ENCODE results near the gene CA10.

CA10 gene

DNA sequence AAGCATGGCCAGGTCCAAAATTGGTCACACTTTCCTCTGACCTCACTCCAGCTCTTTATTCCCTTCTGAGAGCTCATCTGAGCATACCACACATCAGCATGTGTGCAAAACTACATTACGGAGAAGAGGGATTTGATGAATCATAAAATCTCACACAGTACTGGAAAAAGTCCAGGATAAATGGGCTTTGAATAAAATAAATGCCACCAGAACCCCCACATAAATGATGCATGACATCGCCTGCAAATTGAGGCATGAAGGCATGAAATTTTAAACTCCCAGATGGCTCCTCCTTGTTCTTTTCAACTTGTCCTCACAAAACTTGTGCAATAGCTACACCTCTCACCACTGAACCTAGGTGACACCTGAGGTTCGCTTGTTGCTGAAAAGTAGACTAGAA, 439.5 kb downstream of the CA10 start:
- Histone ChIP-seq H3K27me3 (ENCODE audit: insufficient read depth, low read depth, severe bottlenecking) (no peaks in the 10 kb centered on the region), H3K9me3 (ENCODE audit: severe bottlenecking) (no peaks in the 10 kb centered on the region), H3K27ac (no peak overlapping the region), H3K4me3 (ENCODE audit: low read depth, low read length) (no peak overlapping the region), H3K36me3 (no peaks in the 10 kb centered on the region)
- no peak for DNase-seq
- TF ChIP-seq, protein P1, sequence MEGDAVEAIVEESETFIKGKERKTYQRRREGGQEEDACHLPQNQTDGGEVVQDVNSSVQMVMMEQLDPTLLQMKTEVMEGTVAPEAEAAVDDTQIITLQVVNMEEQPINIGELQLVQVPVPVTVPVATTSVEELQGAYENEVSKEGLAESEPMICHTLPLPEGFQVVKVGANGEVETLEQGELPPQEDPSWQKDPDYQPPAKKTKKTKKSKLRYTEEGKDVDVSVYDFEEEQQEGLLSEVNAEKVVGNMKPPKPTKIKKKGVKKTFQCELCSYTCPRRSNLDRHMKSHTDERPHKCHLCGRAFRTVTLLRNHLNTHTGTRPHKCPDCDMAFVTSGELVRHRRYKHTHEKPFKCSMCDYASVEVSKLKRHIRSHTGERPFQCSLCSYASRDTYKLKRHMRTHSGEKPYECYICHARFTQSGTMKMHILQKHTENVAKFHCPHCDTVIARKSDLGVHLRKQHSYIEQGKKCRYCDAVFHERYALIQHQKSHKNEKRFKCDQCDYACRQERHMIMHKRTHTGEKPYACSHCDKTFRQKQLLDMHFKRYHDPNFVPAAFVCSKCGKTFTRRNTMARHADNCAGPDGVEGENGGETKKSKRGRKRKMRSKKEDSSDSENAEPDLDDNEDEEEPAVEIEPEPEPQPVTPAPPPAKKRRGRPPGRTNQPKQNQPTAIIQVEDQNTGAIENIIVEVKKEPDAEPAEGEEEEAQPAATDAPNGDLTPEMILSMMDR (IDR thresholded peaks at IDR 0.05; ENCODE audit: low read depth, low read length), result no peak

DNA sequence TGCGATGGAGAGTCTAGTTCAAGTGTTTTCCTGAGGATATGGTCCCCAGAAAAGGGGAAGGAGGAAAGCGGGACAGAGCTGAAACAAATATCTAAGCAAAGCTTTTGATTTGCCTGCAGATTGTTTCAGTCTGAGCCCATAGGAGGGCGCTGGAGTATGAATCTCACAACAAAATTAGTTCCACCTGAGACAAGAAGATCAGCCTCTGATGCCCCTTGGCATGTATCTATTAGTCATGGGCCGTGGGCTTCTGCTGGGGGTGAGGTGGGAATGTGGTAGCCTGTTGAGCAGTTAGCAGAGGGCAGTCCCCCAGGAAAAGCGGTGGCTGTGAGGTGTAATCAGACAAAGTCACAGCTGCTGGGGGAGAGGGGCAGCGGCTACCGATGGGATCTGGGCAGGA, 446.9 kb downstream of the CA10 start:
- H3K9me3 ChIP-seq (ENCODE audit: severe bottlenecking), result no peaks in the 10 kb centered on the region
- peak; percentile 20 for DNase-seq
- TF ChIP-seq, protein P1 (IDR thresholded peaks at IDR 0.05; ENCODE audit: low read depth, low read length), result peak; percentile 58
- no peak overlapping the region for H3K27ac ChIP-seq
- H3K4me3 ChIP-seq (ENCODE audit: low read depth, low read length), result no peak overlapping the region
- no peaks in the 10 kb centered on the region for H3K36me3 ChIP-seq
- no peaks in the 10 kb centered on the region for H3K27me3 ChIP-seq (ENCODE audit: insufficient read depth, low read depth, severe bottlenecking)

DNA sequence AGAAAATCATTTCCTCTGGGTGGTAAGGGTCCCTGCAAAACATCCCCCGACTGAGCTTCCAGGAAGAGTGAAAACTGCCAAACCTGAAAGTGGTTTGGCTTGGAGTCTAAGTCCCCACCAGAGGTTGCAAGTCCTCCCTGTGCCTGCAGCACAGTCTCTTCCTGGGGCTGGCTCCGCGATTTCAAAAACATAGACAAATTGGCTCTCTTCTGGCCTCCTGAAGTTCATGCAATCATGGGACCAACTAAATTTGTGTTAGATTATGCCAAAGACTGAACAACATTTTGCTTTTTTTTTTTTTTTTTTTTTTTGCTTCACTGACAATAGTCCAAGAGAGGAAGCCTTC, 447.9 kb downstream of the CA10 start:
- no peak overlapping the region for H3K4me3 ChIP-seq (ENCODE audit: low read depth, low read length)
- DNase-seq, result no peak
- H3K27me3 ChIP-seq (ENCODE audit: insufficient read depth, low read depth, severe bottlenecking), result no peaks in the 10 kb centered on the region
- no peak overlapping the region for H3K27ac ChIP-seq
- TF ChIP-seq, protein P1 (IDR thresholded peaks at IDR 0.05; ENCODE audit: low read depth, low read length), result no peak
- no peaks in the 10 kb centered on the region for H3K9me3 ChIP-seq (ENCODE audit: severe bottlenecking)
- H3K36me3 ChIP-seq, result no peaks in the 10 kb centered on the region

DNA sequence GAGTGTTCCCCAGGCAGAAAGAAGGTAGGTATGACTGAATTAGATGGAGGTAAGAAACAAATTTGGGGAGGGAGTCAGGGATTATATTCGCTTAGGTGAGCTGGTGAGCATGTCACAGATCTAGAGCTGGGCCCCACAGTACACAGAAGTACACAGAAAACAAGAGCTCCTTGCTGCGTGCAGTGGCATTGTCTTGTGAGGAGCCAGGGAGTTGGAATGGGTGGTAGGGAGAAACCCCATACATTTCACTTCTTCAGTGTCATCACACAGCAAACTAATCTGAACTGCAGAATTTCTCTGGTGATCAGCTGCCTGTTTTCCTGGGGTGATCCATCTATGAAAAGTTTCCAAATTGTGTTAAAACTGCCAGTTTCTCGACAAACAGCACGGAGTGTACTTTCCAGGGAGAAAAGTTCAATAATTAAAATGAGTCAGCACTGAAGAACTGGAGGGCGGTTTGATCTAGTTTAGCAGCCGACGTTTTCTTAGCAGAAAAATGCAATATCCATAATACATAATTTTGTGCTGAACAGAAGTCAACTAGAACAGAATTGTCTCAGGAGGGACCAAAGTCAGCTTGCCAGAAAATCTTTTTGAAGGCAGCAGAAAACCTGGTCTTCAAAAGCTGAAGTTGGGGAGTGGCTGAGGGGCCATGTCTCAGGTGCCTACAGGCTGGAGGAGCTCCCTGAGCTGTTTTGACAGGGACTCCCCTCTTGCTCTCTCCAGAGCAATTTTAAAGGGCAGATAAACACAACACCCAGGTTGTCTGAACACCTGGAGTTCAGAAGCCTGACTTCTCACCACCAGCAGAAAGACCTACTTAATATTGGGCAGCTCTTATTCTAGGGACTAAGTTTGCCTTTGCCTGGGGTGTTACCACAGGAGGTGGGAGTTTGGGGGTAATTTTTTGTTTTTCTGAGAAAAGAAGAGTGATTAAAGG, 448.6 kb downstream of the CA10 start:
- no peak overlapping the region for H3K4me3 ChIP-seq (ENCODE audit: low read depth, low read length)
- no peaks in the 10 kb centered on the region for H3K36me3 ChIP-seq
- H3K27me3 ChIP-seq (ENCODE audit: insufficient read depth, low read depth, severe bottlenecking), result no peaks in the 10 kb centered on the region
- DNase-seq, result no peak
- no peak overlapping the region for H3K27ac ChIP-seq
- no peaks in the 10 kb centered on the region for H3K9me3 ChIP-seq (ENCODE audit: severe bottlenecking)
- TF ChIP-seq, protein P1 (IDR thresholded peaks at IDR 0.05; ENCODE audit: low read depth, low read length), result no peak

DNA sequence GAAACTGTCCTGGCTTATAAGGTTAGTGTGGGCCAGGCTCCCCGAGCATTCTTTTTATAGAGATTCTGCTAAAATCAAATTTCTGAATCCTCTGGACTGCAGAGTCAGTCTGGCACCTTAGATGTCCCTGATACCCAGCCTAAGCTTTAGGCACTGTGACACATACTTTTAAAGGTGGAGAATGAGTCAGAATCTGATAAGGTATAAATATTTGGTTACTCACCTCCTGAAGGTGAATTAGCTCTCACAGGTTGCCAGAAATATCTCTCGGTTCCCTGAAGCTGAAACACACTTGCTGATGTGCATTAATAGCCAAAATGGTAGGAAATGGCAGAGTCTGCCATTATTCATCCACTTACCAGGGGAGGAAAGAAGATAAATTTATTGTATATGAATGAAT, 451.3 kb downstream of the CA10 start:
- no peaks in the 10 kb centered on the region for H3K36me3 ChIP-seq
- no peaks in the 10 kb centered on the region for H3K27me3 ChIP-seq (ENCODE audit: insufficient read depth, low read depth, severe bottlenecking)
- H3K4me3 ChIP-seq (ENCODE audit: low read depth, low read length), result no peak overlapping the region
- no peak overlapping the region for H3K27ac ChIP-seq
- no peak for DNase-seq
- TF ChIP-seq, protein P1 (IDR thresholded peaks at IDR 0.05; ENCODE audit: low read depth, low read length), result no peak
- H3K9me3 ChIP-seq (ENCODE audit: severe bottlenecking), result no peaks in the 10 kb centered on the region

DNA sequence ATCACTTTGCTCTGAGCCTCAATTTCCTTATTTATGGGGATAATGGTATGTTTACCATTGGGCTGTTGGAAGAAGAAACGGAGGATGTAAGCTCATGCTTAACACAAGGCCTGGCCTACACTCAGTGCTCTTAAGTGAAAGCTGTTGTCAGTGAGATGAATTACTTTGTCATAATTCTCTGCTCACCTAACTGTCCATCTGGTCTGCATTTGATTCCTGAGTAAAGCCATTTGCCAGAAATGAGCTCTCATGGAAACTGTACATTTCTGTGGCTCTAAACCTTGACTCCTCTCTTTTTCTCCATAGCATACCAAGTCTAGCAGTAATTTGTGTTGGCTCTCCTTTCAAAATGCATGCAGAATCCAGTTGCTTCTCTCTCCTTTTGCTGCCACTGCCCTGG, 452.4 kb downstream of the CA10 start:
- Histone ChIP-seq H3K4me3 (ENCODE audit: low read depth, low read length) (no peak overlapping the region), H3K36me3 (no peaks in the 10 kb centered on the region), H3K9me3 (ENCODE audit: severe bottlenecking) (no peaks in the 10 kb centered on the region), H3K27me3 (ENCODE audit: insufficient read depth, low read depth, severe bottlenecking) (no peaks in the 10 kb centered on the region), H3K27ac (no peak overlapping the region)
- no peak for DNase-seq
- TF ChIP-seq, protein P1 (IDR thresholded peaks at IDR 0.05; ENCODE audit: low read depth, low read length), result no peak

All from WERI-Rb-1 (cell line).